ENCODE results near the gene CNDP2.

CNDP2 gene

DNA sequence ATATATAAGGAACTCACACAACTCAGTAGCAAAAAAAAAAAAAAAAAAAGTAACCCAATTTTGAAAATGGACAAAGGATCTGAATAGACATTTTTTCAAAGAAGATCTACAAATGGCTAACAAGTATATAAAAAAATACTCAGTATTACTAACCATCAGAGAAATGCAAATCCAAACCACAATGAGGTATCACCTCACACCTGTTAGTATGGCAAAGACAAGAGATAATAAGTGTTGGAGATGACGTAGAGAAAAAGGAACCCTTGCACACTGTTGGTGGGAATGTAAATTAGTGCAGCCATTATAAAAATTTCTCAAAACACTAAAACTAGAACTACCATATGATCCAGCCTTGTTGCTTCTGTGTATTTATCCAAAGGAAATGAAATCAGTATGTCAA lies 32.3 kb downstream of the CNDP2 start:
- no peaks in the 10 kb centered on the region for H3K4me1 ChIP-seq (ENCODE audit: control insufficient read depth, insufficient read depth, low read length)
- no peaks in the 10 kb centered on the region for H3K36me3 ChIP-seq (ENCODE audit: control insufficient read depth, insufficient read depth, low read length)
- no peaks in the 10 kb centered on the region for H3K27me3 ChIP-seq (ENCODE audit: control insufficient read depth, insufficient read depth, low read length)
- H3K27ac ChIP-seq (ENCODE audit: low read depth, low read length): no peak overlapping the region
- no peak overlapping the region for H3K9ac ChIP-seq (ENCODE audit: low read length)
- no peak overlapping the region for H3K4me3 ChIP-seq (ENCODE audit: low read length)

DNA sequence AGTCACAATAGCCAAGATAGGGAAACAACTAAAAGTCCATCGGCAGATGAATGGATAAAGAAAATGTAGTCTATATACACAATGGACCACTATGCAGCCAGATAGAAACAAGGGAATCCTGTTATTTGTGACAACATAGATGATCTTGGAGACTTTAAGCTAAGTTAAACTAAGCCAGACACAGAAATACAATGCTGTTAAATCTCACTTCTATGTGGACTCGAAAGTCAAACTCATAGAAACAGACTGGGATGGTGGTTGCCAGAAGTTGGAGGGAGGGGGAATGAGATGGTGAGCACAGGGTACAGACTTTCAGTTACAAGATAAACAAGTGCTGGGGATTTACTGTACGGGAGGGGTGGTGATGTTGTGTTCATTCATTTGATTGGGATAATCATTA lies 32.8 kb downstream of the CNDP2 start:
- Histone ChIP-seq H3K27ac (ENCODE audit: low read depth, low read length) (no peak overlapping the region), H3K36me3 (ENCODE audit: control insufficient read depth, insufficient read depth, low read length) (no peaks in the 10 kb centered on the region), H3K27me3 (ENCODE audit: control insufficient read depth, insufficient read depth, low read length) (no peaks in the 10 kb centered on the region), H3K9ac (ENCODE audit: low read length) (no peak overlapping the region), H3K4me1 (ENCODE audit: control insufficient read depth, insufficient read depth, low read length) (no peaks in the 10 kb centered on the region), H3K4me3 (ENCODE audit: low read length) (no peak overlapping the region)

DNA sequence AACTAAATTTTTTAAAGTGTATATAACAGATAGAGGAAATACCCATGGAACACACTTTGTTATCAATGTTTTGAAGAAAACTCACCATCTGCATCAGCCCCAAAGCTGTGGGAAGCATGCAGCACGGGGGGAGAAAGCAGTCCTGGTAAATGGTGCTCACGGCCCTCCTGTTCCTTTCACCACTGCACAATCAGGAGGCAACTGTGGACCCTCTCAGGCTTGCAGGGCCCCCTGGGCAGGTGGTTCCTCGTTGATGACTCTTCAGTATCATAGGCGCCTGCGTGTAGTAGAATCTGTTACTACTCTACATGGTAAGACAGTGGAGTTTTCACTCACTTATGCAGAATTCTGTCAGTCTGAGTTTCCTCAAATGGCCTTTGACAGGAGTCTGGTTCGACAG lies 33.2 kb downstream of the CNDP2 start:
- Histone ChIP-seq H3K4me3 (ENCODE audit: low read length) (no peak overlapping the region), H3K27ac (ENCODE audit: low read depth, low read length) (no peak overlapping the region)

DNA sequence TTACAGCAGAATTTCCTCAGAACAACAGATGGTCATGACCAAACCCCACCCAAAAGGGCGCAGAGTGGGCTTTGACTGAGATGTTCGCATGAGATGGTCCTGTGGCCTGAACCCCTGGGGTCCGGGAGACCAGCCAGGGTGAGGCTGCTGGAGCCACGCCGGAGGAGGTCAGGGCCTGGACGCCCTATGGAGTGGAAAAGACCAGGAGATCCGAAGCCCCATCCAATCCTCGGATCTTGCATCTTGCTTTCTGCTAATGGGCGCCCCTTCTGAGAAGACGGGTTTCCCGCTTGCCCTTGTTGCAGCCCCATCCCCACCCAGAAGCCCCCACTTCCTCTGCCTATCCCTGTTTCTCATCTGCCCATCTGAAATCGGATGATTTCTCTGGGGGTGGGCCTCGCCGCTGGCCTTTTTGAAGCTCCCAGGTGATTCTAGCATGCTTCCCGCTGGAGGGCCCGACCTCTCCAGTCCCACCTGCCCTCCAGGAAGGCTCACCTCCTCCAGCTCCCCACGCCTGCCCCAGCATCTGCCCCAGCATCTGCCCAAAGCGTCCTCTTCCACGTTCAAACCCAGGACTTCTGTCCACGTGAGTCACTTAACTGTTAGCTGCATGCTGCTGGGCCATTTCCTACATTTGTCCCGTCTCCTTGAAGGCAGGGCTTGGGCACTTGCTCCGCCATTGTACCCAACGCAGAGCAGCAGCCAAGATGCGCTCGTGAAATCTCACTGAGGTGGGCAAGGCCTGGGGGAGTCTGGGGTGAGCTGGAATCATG lies 33.8 kb downstream of the CNDP2 start:
- Histone ChIP-seq H3K4me3 (ENCODE audit: low read length) (no peak overlapping the region), H3K36me3 (ENCODE audit: control insufficient read depth, insufficient read depth, low read length) (no peaks in the 10 kb centered on the region), H3K27ac (ENCODE audit: low read depth, low read length) (no peak overlapping the region), H3K27me3 (ENCODE audit: control insufficient read depth, insufficient read depth, low read length) (no peaks in the 10 kb centered on the region), H3K4me1 (ENCODE audit: control insufficient read depth, insufficient read depth, low read length) (no peaks in the 10 kb centered on the region), H3K9ac (ENCODE audit: low read length) (no peak overlapping the region)

More for the DNA sequence above, 33.2 kb downstream of the CNDP2 start:
- no peaks in the 10 kb centered on the region for H3K36me3 ChIP-seq (ENCODE audit: control insufficient read depth, insufficient read depth, low read length)
- H3K9ac ChIP-seq (ENCODE audit: low read length): no peak overlapping the region
- H3K27me3 ChIP-seq (ENCODE audit: control insufficient read depth, insufficient read depth, low read length): no peaks in the 10 kb centered on the region
- no peaks in the 10 kb centered on the region for H3K4me1 ChIP-seq (ENCODE audit: control insufficient read depth, insufficient read depth, low read length)

DNA sequence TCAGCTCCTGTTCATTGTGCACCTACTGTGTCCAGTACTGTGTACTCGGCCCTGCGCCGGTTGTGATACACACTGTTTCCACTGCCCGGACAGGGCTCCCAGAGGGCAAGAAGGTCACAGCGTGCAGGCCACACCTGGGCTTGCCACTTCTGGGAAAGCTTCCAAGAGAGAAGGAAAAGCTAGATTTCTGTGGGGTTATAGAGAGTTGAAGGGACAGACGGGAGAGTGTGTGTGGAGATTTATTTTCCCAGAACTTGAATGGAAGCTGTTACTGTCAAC lies 34.4 kb downstream of the CNDP2 start:
- Histone ChIP-seq H3K27ac (ENCODE audit: low read depth, low read length) (no peak overlapping the region), H3K4me1 (ENCODE audit: control insufficient read depth, insufficient read depth, low read length) (no peaks in the 10 kb centered on the region), H3K27me3 (ENCODE audit: control insufficient read depth, insufficient read depth, low read length) (no peaks in the 10 kb centered on the region), H3K9ac (ENCODE audit: low read length) (no peak overlapping the region), H3K36me3 (ENCODE audit: control insufficient read depth, insufficient read depth, low read length) (no peaks in the 10 kb centered on the region), H3K4me3 (ENCODE audit: low read length) (no peak overlapping the region)

DNA sequence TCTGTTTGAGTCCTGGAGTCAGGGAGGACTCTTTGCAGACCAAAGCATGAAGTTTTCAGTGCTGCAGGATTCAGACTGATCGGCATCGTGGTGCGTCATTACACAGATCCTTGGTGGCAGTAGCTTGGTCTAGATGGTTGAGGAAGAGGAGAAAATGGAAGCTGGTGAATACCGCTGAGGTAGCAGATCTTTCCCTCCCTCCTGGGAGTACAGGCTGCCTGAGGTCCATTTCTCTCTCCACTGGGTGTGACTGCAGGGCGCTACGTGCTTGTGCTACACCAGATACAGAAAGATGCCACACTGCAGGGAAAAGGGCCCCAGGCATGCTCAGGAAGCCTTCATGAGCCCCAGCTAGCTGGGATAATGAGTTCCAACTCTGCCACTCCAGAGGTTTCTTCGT lies 34.9 kb downstream of the CNDP2 start:
- H3K27me3 ChIP-seq (ENCODE audit: control insufficient read depth, insufficient read depth, low read length): no peaks in the 10 kb centered on the region
- no peaks in the 10 kb centered on the region for H3K36me3 ChIP-seq (ENCODE audit: control insufficient read depth, insufficient read depth, low read length)
- no peak overlapping the region for H3K9ac ChIP-seq (ENCODE audit: low read length)
- no peak overlapping the region for H3K27ac ChIP-seq (ENCODE audit: low read depth, low read length)
- H3K4me3 ChIP-seq (ENCODE audit: low read length): no peak overlapping the region
- no peaks in the 10 kb centered on the region for H3K4me1 ChIP-seq (ENCODE audit: control insufficient read depth, insufficient read depth, low read length)

DNA sequence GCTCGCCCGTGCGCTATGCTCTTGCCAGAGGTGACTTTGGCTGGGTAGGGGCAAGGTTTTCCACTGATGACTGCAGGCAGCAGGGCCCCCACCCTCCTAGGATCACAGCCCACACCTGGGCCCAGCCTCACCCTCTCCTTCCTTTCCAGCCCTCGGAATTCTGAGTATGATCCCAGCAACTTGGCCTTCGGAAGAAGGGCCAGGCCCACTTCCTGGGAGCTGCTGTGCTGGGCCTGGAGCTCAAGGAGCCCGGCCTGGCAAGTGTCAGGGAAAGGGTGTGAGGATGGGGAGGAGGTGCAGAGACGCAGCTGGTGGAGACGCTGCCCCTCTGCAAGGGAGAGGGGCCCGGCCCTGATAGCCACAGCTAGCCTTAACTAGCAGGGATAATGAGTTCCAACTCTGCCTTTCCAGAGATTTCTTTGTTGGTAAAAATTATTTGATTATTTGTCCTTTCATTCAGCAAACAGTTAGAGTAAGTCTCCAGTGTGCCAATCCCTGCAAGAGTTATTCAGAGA lies 36.4 kb downstream of the CNDP2 start:
- Histone ChIP-seq H3K27me3 (ENCODE audit: control insufficient read depth, insufficient read depth, low read length) (no peaks in the 10 kb centered on the region), H3K4me3 (ENCODE audit: low read length) (no peak overlapping the region), H3K27ac (ENCODE audit: low read depth, low read length) (no peak overlapping the region), H3K9ac (ENCODE audit: low read length) (no peak overlapping the region), H3K36me3 (ENCODE audit: control insufficient read depth, insufficient read depth, low read length) (no peaks in the 10 kb centered on the region), H3K4me1 (ENCODE audit: control insufficient read depth, insufficient read depth, low read length) (no peaks in the 10 kb centered on the region)

DNA sequence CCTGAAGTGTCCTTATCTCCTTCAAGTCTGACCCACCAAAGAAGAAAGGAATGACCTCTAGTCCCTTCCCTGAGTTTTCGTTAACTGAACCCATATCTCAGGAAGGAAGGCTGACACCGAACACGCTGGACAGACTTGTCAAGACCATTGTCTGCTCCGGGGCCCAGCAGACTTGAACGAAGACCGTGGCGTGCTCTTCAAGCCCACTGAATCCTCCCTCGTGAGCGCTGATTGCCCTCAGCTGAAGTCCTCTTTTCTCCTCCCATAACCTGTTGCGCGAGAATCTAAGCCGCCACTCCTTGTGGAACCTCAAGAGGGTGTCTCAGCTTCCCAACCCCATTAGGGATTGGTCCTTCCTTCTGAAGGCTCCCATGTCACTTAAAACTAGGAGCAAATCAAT lies 37.5 kb downstream of the CNDP2 start:
- Histone ChIP-seq H3K4me3 (ENCODE audit: low read length) (no peak overlapping the region), H3K27ac (ENCODE audit: low read depth, low read length) (no peak overlapping the region), H3K4me1 (ENCODE audit: control insufficient read depth, insufficient read depth, low read length) (no peaks in the 10 kb centered on the region), H3K27me3 (ENCODE audit: control insufficient read depth, insufficient read depth, low read length) (no peaks in the 10 kb centered on the region), H3K36me3 (ENCODE audit: control insufficient read depth, insufficient read depth, low read length) (no peaks in the 10 kb centered on the region), H3K9ac (ENCODE audit: low read length) (no peak overlapping the region)

DNA sequence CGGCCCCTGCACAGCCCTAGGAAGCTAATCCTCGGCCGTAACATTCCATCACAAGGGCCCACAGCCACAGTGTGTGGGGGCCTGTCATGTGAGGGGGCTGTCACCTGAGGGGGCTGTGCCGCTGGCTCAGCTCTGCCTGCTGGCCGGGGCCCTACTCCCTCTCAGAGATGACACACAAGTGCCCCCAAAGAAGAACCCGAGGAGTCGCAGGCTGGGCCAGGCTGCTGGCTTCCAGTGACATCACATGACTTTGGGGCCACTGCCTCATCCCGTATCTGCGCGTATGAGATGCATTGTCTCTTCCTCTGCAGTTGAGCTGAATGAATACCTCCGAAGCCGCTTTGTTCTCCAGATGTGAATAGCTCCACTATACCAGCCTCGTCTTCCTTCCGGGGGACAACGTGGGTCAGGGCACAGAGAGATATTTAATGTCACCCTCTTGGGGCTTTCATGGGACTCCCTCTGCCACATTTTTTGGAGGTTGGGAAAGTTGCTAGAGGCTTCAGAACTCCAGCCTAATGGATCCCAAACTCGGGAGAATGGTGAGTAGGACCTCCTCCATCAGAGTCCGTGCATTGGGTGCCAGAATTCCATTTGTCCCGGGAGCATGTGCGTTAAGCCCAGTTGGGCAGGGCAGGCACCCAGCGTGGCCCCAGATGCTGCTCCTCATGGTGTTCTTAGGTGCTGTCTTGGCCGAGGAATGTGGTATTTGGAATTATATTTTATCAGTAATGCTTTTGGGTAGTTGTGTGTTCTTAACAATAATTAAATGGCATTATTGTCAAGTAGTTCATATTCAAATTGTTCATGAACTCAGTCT lies 38.2 kb downstream of the CNDP2 start, which contains the start of gene CNDP1:
CNDP1 (plus strand) TSS at position 351 of the 820 bp plus-strand sequence; CDS start at position 519, 168 bp downstream.
- no peak within 1 kb of the TSS for H3K27ac ChIP-seq (ENCODE audit: low read depth, low read length)
- H3K36me3 ChIP-seq (ENCODE audit: control insufficient read depth, insufficient read depth, low read length): no peaks in the 10 kb centered on the region
- H3K4me1 ChIP-seq (ENCODE audit: control insufficient read depth, insufficient read depth, low read length): no peaks in the 10 kb centered on the region
- no peak within 1 kb of the TSS for H3K4me3 ChIP-seq (ENCODE audit: low read length)
- no peak within 1 kb of the TSS for H3K9ac ChIP-seq (ENCODE audit: low read length)
- H3K27me3 ChIP-seq (ENCODE audit: control insufficient read depth, insufficient read depth, low read length): no peaks in the 10 kb centered on the region

DNA sequence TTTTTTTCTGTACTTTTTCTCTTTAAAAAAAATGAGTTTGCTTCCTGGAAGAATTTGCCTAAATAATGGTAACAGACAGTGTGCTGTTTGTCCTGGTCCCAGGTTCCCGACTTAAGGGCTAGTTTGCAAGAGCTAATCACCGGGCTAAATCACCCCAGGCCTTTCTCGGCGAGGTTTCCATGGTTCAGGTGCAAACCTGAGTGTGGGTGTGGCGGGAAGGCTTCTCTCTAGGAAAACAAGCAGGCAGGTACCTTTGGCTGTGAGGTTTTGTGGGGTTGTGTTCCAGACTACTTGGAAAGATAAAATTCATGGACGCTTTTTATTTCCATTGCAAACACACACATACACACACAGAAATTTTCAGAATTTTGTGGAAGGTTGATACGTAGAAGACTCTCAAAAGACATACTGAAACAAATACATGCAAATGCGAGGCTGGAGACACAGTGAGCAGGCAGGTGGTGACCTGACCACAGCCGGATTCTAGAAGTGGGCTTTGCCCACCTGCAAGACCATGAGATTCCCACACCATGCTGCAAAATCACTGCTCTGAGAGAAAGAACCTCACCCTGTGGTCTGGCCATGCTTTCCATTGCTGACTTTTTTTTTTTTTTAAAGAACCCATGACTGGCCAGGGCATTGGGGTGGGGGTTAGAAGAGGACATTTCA lies 39.0 kb downstream of the CNDP2 start:
- Histone ChIP-seq H3K4me3 (ENCODE audit: low read length) (no peak overlapping the region), H3K9ac (ENCODE audit: low read length) (no peak overlapping the region), H3K27me3 (ENCODE audit: control insufficient read depth, insufficient read depth, low read length) (no peaks in the 10 kb centered on the region), H3K4me1 (ENCODE audit: control insufficient read depth, insufficient read depth, low read length) (no peaks in the 10 kb centered on the region), H3K36me3 (ENCODE audit: control insufficient read depth, insufficient read depth, low read length) (no peaks in the 10 kb centered on the region), H3K27ac (ENCODE audit: low read depth, low read length) (no peak overlapping the region)

DNA sequence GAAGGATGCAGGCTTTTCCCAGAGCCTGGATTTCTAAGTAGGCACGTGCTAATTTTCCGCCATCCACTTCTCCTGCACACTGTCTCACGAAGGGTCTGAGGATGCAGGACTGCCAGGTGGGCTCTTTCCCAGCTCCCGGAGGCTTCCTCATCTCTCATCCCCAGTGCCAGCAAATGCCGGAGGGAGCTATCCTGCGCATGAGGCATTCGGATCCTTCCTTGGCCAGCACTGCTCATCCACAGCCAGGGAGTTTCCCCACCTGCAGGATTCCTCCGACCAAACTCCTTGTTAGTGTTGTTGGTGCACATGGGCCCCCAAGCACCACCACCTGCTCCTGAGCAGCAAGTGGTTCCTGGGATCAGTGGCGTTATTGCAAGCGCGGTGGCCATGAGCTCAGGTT lies 43.1 kb downstream of the CNDP2 start:
- Histone ChIP-seq H3K36me3 (ENCODE audit: control insufficient read depth, insufficient read depth, low read length) (no peaks in the 10 kb centered on the region), H3K27me3 (ENCODE audit: control insufficient read depth, insufficient read depth, low read length) (no peaks in the 10 kb centered on the region), H3K27ac (ENCODE audit: low read depth, low read length) (no peak overlapping the region), H3K4me3 (ENCODE audit: low read length) (no peak overlapping the region), H3K4me1 (ENCODE audit: control insufficient read depth, insufficient read depth, low read length) (no peaks in the 10 kb centered on the region), H3K9ac (ENCODE audit: low read length) (no peak overlapping the region)

DNA sequence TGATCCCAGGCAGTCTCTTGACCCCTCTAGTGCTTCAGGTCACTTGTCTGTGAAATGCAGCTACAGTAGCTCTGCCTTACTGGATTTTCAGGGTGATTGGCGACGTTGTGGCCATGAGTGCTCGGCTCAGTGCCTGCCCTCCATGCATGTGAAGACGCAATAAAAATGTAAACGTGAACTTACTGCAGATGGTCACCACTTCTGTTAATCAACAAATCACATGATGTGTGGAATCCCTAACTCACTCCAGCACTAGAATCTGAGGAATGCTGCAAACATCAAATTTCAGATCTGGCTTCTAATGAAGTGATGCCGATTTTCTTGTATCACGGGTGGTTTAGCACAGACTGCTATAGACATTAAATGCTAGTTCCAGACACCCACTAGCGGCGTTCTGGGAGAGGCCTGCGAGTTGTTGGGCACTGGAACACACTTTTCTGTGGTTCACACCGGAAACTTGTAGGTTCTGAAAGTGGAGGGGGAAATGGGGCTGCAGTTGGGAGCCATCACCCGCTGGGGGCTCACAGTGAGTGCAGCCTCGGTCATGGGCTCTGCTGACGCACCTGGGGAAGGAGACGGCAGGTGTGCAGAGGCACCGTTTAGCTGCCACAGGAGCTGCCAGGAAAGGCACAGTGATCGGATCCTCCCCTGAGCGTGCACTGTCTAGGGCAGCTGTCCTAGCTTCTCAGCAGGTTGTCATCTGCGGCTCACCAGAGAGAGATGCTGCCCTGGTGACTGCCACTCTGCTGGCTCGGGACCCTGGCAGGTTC lies 44.7 kb downstream of the CNDP2 start:
- Histone ChIP-seq H3K27ac (ENCODE audit: low read depth, low read length) (no peak overlapping the region), H3K4me3 (ENCODE audit: low read length) (no peak overlapping the region), H3K4me1 (ENCODE audit: control insufficient read depth, insufficient read depth, low read length) (no peaks in the 10 kb centered on the region), H3K36me3 (ENCODE audit: control insufficient read depth, insufficient read depth, low read length) (no peaks in the 10 kb centered on the region), H3K9ac (ENCODE audit: low read length) (no peak overlapping the region), H3K27me3 (ENCODE audit: control insufficient read depth, insufficient read depth, low read length) (no peaks in the 10 kb centered on the region)
